GM23338 (cell line): ENCODE results near the gene DNAJA3. TPM values are rescaled to one million over a fixed set of nuclear protein-coding genes. Genes with fewer than 3 reads are reported as not detected.

ENCODE experiments used
- ATAC-seq: fragments of 200-7000 bp; cut with Tn5 transposase; 3 replicates; pipeline ENCODE4 v1.9.1; 2020
- DNase-seq: peaks from one replicate; pipeline ENCODE4 v3.0.0-alpha.2; 2015; ENCODE audit warnings: low spot score
- H2AFZ ChIP-seq: fragments of 200-600 bp; sonication (generic); 2 replicates; pipeline ENCODE4 v1.8.0; 2016; ENCODE audit warnings: antibody characterized with exemption, mild to moderate bottlenecking, moderate library complexity
- H3F3A ChIP-seq: fragments of 200-600 bp; sonication (generic); replicated peaks from 2 replicates; pipeline ENCODE4 v1.8.0; 2017; ENCODE audit warnings: antibody characterized with exemption, mixed run types, low read depth
- H3K27ac ChIP-seq: fragments of 200-600 bp; sonication (generic); 2 replicates; pipeline ENCODE4 v1.6.1; 2016; ENCODE audit warnings: low read depth
- H3K27me3 ChIP-seq: fragments of 200-600 bp; sonication (generic); 2 replicates; pipeline ENCODE4 v1.8.0; 2016; ENCODE audit warnings: mild to moderate bottlenecking, mixed run types, moderate library complexity; ENCODE audit not compliant: insufficient read depth
- H3K36me3 ChIP-seq: fragments of 200-600 bp; sonication (generic); 2 replicates; pipeline ENCODE4 v1.8.0; 2016; ENCODE audit warnings: mild to moderate bottlenecking; ENCODE audit not compliant: insufficient read depth
- H3K4me1 ChIP-seq: fragments of 200-600 bp; sonication (generic); 2 replicates; pipeline ENCODE4 v1.8.0; 2016; ENCODE audit warnings: mild to moderate bottlenecking, moderate library complexity; ENCODE audit not compliant: insufficient read depth
- H3K4me2 ChIP-seq: fragments of 200-600 bp; sonication (generic); 2 replicates; pipeline ENCODE4 v1.7.1; 2017; ENCODE audit warnings: mixed run types
- H3K4me3 ChIP-seq: fragments of 200-600 bp; sonication (generic); 2 replicates; pipeline ENCODE4 v1.6.1; 2016; ENCODE audit warnings: mixed run types
- H3K79me2 ChIP-seq: fragments of 200-600 bp; sonication (generic); replicated peaks from 2 replicates; pipeline ENCODE4 v1.8.0; 2017; ENCODE audit warnings: mild to moderate bottlenecking; ENCODE audit not compliant: insufficient read depth
- H3K9me2 ChIP-seq: fragments of 200-600 bp; sonication (generic); 2 replicates; pipeline ENCODE4 v1.8.0; 2017; ENCODE audit not compliant: insufficient read depth
- H4K20me1 ChIP-seq: fragments of 200-600 bp; sonication (generic); replicated peaks from 2 replicates; pipeline ENCODE4 v1.8.0; 2017; ENCODE audit warnings: mild to moderate bottlenecking; ENCODE audit not compliant: insufficient read depth
- H3K27ac Mint-ChIP-seq: 2 replicates; pipeline ENCODE4 v1.8.0; 2020; ENCODE audit warnings: inconsistent platforms, mild to moderate bottlenecking, moderate library complexity, mixed read lengths
- H3K27me3 Mint-ChIP-seq: 3 replicates; pipeline ENCODE4 v1.8.0; 2022; ENCODE audit warnings: low read depth, mild to moderate bottlenecking, moderate library complexity, mixed read lengths, inconsistent platforms; ENCODE audit not compliant: insufficient read depth, poor library complexity
- H3K36me3 Mint-ChIP-seq: 3 replicates; pipeline ENCODE4 v1.8.0; 2021; ENCODE audit warnings: low read depth, mild to moderate bottlenecking, inconsistent platforms, moderate library complexity, mixed read lengths
- H3K4me1 Mint-ChIP-seq: 3 replicates; pipeline ENCODE4 v1.8.0; 2020; ENCODE audit warnings: mild to moderate bottlenecking, inconsistent platforms, mixed read lengths
- H3K4me3 Mint-ChIP-seq: 3 replicates; pipeline ENCODE4 v1.8.0; 2021; ENCODE audit warnings: moderate library complexity, mild to moderate bottlenecking, inconsistent platforms, mixed read lengths
- H3K9me3 Mint-ChIP-seq: 3 replicates; pipeline ENCODE4 v1.8.0; 2020; ENCODE audit warnings: moderate library complexity, mild to moderate bottlenecking, inconsistent platforms, mixed read lengths
- CREB1 ChIP-seq: fragments of 250-450 bp; sonication (Bioruptor Pico); IDR thresholded peaks from 2 replicates; pipeline ENCODE4 v1.5.0; 2020; ENCODE audit warnings: low read depth, mild to moderate bottlenecking, moderate library complexity
- EZH2phosphoT487 ChIP-seq: fragments of 200-600 bp; sonication (generic); IDR thresholded peaks from one replicate; pipeline ENCODE4 v1.8.1; 2018; ENCODE audit warnings: antibody characterized with exemption; ENCODE audit not compliant: unreplicated experiment
- JUNB ChIP-seq: IDR thresholded peaks from one replicate; pipeline ENCODE4 v1.6.1; 2016; ENCODE audit warnings: antibody characterized with exemption; ENCODE audit not compliant: unreplicated experiment
- NANOG ChIP-seq: IDR thresholded peaks from 2 replicates; pipeline ENCODE4 v1.6.1; 2016; ENCODE audit warnings: antibody characterized with exemption, borderline replicate concordance
- ZNF114 ChIP-seq: fragments of 250-450 bp; sonication (Bioruptor Pico); IDR thresholded peaks from 2 replicates; pipeline ENCODE4 v1.5.0; 2020; ENCODE audit warnings: mild to moderate bottlenecking, moderate library complexity
- ZNF331 ChIP-seq: fragments of 250-450 bp; sonication (Bioruptor Pico); IDR thresholded peaks from 2 replicates; pipeline ENCODE4 v1.5.0; 2020; ENCODE audit warnings: low read depth, mild to moderate bottlenecking, moderate library complexity
- polyA plus RNA-seq: library from polyadenylated mRNA; unstranded; fragments of >200 nt; fragmentation: Nextera tagmentation; extraction: Ambion mirVana; gene quantifications from 2 replicates; pipeline ENCODE4 v1.2.1, GENCODE V29; 2016
- total RNA-seq: library from RNA; depleted of rRNA; stranded (reverse); fragments of >200 nt; shearing (Covaris generic); gene quantifications from 2 replicates; pipeline ENCODE4 v1.2.3, GENCODE V29; 2014
- TF ChIP-seq, protein P1 (sequence below): fragments of 250-450 bp; sonication (Bioruptor Pico); IDR thresholded peaks from 2 replicates; pipeline ENCODE4 v1.5.0; 2020; ENCODE audit warnings: mild to moderate bottlenecking, moderate library complexity
- TF ChIP-seq, protein P2 (sequence below), 2 experiments: fragments of 200-600 bp in 1 of 2; sonication (generic) in 1 of 2; conservative IDR thresholded peaks; 2 replicates each; pipeline versions ENCODE4 v1.5.1 to v1.6.1; 2016 to 2017; ENCODE audit warnings: antibody characterized with exemption in 2 of 2, low read depth in 2 of 2, mild to moderate bottlenecking in 2 of 2, moderate library complexity in 1 of 2

Gene DNAJA3
- total and polyA plus RNA-seq, 2 experiments from 2014 or later = 56.3 to 75.5 TPM

DNA sequence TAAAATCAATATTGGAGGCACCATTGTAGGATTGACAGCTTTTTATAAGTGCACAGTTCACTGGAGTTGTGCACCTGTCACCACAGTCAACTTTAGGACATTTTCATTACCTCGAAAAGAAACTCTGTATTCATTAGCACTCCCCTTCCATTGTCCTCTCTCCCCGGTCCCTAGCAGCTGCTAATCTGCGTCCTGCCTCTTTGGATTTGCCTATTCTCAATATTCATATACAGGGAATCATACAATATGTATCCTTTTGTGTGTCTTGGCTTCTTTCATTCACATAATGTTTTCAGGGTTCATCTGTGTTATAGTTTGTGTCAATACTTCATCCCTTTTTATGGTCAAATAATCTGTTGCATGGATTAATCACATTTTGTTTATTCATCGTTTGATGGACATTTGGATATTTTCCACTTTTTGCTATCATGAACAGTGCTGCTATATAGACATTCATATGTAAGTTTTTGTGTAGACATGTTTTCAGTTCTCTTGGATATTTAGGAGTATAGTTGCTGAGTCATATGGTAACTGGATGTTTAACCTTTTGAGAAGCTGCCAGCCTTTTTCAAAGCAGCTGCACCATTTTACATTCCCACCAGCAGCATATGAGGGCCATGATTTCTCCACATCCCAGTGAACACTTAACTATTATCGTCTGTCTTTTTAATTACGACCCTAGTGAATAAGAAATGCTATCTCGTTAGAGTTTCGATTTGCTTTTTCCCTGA lies 9.8 kb downstream of the DNAJA3 start:
- TF ChIP-seq JUNB (no peak), ZNF114 (CRISPR knock-in tag) (no peak), ZNF331 (CRISPR knock-in tag) (no peak)
- TF ChIP-seq, protein P1, sequence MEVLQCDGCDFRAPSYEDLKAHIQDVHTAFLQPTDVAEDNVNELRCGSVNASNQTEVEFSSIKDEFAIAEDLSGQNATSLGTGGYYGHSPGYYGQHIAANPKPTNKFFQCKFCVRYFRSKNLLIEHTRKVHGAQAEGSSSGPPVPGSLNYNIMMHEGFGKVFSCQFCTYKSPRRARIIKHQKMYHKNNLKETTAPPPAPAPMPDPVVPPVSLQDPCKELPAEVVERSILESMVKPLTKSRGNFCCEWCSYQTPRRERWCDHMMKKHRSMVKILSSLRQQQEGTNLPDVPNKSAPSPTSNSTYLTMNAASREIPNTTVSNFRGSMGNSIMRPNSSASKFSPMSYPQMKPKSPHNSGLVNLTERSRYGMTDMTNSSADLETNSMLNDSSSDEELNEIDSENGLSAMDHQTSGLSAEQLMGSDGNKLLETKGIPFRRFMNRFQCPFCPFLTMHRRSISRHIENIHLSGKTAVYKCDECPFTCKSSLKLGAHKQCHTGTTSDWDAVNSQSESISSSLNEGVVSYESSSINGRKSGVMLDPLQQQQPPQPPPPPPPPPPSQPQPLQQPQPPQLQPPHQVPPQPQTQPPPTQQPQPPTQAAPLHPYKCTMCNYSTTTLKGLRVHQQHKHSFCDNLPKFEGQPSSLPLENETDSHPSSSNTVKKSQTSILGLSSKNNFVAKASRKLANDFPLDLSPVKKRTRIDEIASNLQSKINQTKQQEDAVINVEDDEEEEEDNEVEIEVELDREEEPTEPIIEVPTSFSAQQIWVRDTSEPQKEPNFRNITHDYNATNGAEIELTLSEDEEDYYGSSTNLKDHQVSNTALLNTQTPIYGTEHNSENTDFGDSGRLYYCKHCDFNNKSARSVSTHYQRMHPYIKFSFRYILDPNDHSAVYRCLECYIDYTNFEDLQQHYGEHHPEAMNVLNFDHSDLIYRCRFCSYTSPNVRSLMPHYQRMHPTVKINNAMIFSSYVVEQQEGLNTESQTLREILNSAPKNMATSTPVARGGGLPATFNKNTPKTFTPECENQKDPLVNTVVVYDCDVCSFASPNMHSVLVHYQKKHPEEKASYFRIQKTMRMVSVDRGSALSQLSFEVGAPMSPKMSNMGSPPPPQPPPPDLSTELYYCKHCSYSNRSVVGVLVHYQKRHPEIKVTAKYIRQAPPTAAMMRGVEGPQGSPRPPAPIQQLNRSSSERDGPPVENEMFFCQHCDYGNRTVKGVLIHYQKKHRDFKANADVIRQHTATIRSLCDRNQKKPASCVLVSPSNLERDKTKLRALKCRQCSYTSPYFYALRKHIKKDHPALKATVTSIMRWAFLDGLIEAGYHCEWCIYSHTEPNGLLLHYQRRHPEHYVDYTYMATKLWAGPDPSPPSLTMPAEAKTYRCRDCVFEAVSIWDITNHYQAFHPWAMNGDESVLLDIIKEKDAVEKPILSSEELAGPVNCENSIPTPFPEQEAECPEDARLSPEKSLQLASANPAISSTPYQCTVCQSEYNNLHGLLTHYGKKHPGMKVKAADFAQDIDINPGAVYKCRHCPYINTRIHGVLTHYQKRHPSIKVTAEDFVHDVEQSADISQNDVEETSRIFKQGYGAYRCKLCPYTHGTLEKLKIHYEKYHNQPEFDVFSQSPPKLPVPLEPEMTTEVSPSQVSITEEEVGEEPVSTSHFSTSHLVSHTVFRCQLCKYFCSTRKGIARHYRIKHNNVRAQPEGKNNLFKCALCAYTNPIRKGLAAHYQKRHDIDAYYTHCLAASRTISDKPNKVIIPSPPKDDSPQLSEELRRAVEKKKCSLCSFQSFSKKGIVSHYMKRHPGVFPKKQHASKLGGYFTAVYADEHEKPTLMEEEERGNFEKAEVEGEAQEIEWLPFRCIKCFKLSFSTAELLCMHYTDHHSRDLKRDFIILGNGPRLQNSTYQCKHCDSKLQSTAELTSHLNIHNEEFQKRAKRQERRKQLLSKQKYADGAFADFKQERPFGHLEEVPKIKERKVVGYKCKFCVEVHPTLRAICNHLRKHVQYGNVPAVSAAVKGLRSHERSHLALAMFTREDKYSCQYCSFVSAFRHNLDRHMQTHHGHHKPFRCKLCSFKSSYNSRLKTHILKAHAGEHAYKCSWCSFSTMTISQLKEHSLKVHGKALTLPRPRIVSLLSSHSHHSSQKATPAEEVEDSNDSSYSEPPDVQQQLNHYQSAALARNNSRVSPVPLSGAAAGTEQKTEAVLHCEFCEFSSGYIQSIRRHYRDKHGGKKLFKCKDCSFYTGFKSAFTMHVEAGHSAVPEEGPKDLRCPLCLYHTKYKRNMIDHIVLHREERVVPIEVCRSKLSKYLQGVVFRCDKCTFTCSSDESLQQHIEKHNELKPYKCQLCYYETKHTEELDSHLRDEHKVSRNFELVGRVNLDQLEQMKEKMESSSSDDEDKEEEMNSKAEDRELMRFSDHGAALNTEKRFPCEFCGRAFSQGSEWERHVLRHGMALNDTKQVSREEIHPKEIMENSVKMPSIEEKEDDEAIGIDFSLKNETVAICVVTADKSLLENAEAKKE (CRISPR knock-in tag) = no peak

DNA sequence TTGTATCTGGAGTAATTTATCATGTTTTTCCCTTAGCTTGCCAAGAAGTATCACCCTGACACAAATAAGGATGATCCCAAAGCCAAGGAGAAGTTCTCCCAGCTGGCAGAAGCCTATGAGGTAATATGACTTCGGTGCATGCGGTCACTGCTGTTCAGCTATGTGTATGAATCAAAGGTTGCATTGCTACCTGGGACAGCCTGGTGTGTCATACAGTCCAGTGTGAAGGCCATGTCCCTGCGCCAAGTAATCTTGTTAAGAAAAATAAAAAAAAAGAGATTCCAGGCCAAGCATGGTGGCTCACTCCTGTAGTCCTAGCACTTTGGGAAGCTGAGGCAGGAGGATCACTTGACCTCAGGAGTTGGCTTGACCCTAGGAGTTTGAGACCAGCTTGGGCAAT lies 11.7 kb downstream of the DNAJA3 start:
- H3K27ac Mint-ChIP-seq = no peak overlapping the region
- Histone ChIP-seq H3K36me3 (peaks cover 59% of the 10 kb centered on the region), H3K4me2 (no peak overlapping the region), H4K20me1 (peaks cover 10% of the 10 kb centered on the region; the same call in 1 of the 2 replicates), H3K9me2 (no peaks in the 10 kb centered on the region), H3F3A (no peaks in the 10 kb centered on the region), H3K4me3 (no peak overlapping the region), H3K27me3 (no peaks in the 10 kb centered on the region), H3K27ac (no peak overlapping the region), H3K4me1 (no peaks in the 10 kb centered on the region), H2AFZ (no peak overlapping the region), H3K79me2 (no peaks in the 10 kb centered on the region)
- ATAC-seq (no peak), DNase-seq (no peak)
- H3K36me3 Mint-ChIP-seq = peaks cover 63% of the 10 kb centered on the region
- H3K4me3 Mint-ChIP-seq = no peak overlapping the region
- no peaks in the 10 kb centered on the region for H3K4me1 Mint-ChIP-seq
- peaks cover 2% of the 10 kb centered on the region for H3K27me3 Mint-ChIP-seq
- no peaks in the 10 kb centered on the region for H3K9me3 Mint-ChIP-seq
- no peak for TF ChIP-seq NANOG
- TF ChIP-seq CREB1 (CRISPR knock-in tag) = no peak
- TF ChIP-seq, protein P2, sequence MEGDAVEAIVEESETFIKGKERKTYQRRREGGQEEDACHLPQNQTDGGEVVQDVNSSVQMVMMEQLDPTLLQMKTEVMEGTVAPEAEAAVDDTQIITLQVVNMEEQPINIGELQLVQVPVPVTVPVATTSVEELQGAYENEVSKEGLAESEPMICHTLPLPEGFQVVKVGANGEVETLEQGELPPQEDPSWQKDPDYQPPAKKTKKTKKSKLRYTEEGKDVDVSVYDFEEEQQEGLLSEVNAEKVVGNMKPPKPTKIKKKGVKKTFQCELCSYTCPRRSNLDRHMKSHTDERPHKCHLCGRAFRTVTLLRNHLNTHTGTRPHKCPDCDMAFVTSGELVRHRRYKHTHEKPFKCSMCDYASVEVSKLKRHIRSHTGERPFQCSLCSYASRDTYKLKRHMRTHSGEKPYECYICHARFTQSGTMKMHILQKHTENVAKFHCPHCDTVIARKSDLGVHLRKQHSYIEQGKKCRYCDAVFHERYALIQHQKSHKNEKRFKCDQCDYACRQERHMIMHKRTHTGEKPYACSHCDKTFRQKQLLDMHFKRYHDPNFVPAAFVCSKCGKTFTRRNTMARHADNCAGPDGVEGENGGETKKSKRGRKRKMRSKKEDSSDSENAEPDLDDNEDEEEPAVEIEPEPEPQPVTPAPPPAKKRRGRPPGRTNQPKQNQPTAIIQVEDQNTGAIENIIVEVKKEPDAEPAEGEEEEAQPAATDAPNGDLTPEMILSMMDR (conservative IDR thresholded peaks at IDR 0.05; ENCODE audit: low read depth in 2 of 2) = no peak
- no peak for TF ChIP-seq EZH2phosphoT487

More for the DNA sequence above, 9.8 kb downstream of the DNAJA3 start:
- Mint-ChIP-seq H3K27me3 (peaks cover 2% of the 10 kb centered on the region), H3K27ac (no peak overlapping the region), H3K9me3 (no peaks in the 10 kb centered on the region), H3K4me1 (no peaks in the 10 kb centered on the region), H3K4me3 (no peak overlapping the region), H3K36me3 (peaks cover 53% of the 10 kb centered on the region)
- H3K4me2 ChIP-seq = no peak overlapping the region
- H3K79me2 ChIP-seq = 0 out of 2 replicates have a peak, but pooled peaks cover under 1% of the 10 kb centered on the region
- H3K27ac ChIP-seq = no peak overlapping the region
- H4K20me1 ChIP-seq = peaks cover 18% of the 10 kb centered on the region
- no peak overlapping the region for H3K4me3 ChIP-seq
- no peak overlapping the region for H2AFZ ChIP-seq
- peaks cover 49% of the 10 kb centered on the region for H3K36me3 ChIP-seq
- ATAC-seq = no peak
- DNase-seq = no peak
- no peaks in the 10 kb centered on the region for H3K27me3 ChIP-seq
- no peaks in the 10 kb centered on the region for H3F3A ChIP-seq
- no peaks in the 10 kb centered on the region for H3K4me1 ChIP-seq
- H3K9me2 ChIP-seq = no peaks in the 10 kb centered on the region
